Measurements from ENCODE around the gene ONECUT1. TPM values are rescaled to one million over a fixed set of nuclear protein-coding genes. Genes with fewer than 3 reads are reported as not detected.

ONECUT1 gene
- total and polyA plus RNA-seq, 9 donors: 0.28 TPM; not detected in 8

GRCh38 chr15:52808996-52809395 is 18.9 kb upstream of the ONECUT1 start:
- intact Hi-C loops (cut with DNase I): no loop called here
- no peak overlapping the region for H3K27ac ChIP-seq
- no peak overlapping the region for H3K4me3 ChIP-seq
- no peaks in the 10 kb centered on the region for H3K36me3 ChIP-seq
- no peaks in the 10 kb centered on the region for H3K27me3 ChIP-seq
- no peak for DNase-seq
- 63 to 69% (median 66%) methylated on average over 2 of the region's 2 CpGs for WGBS, 3 donors
- no peak for TF ChIP-seq EP300 (IDR thresholded peaks at IDR 0.05)
- TF ChIP-seq CTCF (IDR thresholded peaks at IDR 0.05): no peak
- TF ChIP-seq POLR2A (IDR thresholded peaks at IDR 0.05): no peak
- peaks cover 7% of the 10 kb centered on the region for H3K4me1 ChIP-seq (ENCODE audit: insufficient read depth)
- no peaks in the 10 kb centered on the region for H3K9me3 ChIP-seq

GRCh38 chr15:52808441-52808840 is 18.3 kb upstream of the ONECUT1 start:
- WGBS, 3 donors: 44 to 54% (median 52%) methylated on average over 1 of the region's 1 CpG
- intact Hi-C loops (cut with DNase I): no loop called here
- no peak overlapping the region for H3K27ac ChIP-seq
- TF ChIP-seq CTCF (IDR thresholded peaks at IDR 0.05) (no peak), EP300 (IDR thresholded peaks at IDR 0.05) (no peak), POLR2A (IDR thresholded peaks at IDR 0.05) (no peak)
- no peak for DNase-seq
- H3K36me3 ChIP-seq: no peaks in the 10 kb centered on the region
- no peaks in the 10 kb centered on the region for H3K27me3 ChIP-seq
- H3K4me3 ChIP-seq: no peak overlapping the region
- no peaks in the 10 kb centered on the region for H3K9me3 ChIP-seq
- peaks cover 7% of the 10 kb centered on the region for H3K4me1 ChIP-seq (ENCODE audit: insufficient read depth)

- H3K4me1 ChIP-seq (ENCODE audit: insufficient read depth): peaks cover 7% of the 10 kb centered on the region
- no peaks in the 10 kb centered on the region for H3K9me3 ChIP-seq
- intact Hi-C loops (cut with DNase I): no loop called here
- no peak overlapping the region for H3K27ac ChIP-seq
- no peak for DNase-seq
- no peak overlapping the region for H3K4me3 ChIP-seq
- H3K36me3 ChIP-seq: no peaks in the 10 kb centered on the region
- no peak for TF ChIP-seq POLR2A (IDR thresholded peaks at IDR 0.05)
- TF ChIP-seq EP300 (IDR thresholded peaks at IDR 0.05): no peak
- TF ChIP-seq CTCF (IDR thresholded peaks at IDR 0.05): no peak
- no peaks in the 10 kb centered on the region for H3K27me3 ChIP-seq
- WGBS, 3 donors: 30 to 39% (median 38%) methylated on average over 9 of the region's 9 CpGs
Measured at GRCh38 chr15:52806284-52806655, 16.1 kb upstream of the ONECUT1 start.

- H3K27me3 ChIP-seq: no peaks in the 10 kb centered on the region
- no peak overlapping the region for H3K27ac ChIP-seq
- no peaks in the 10 kb centered on the region for H3K9me3 ChIP-seq
- DNase-seq: no peak
- peak overlapping the region; percentile 25 for H3K4me3 ChIP-seq
- H3K36me3 ChIP-seq: no peaks in the 10 kb centered on the region
- intact Hi-C loops (cut with DNase I): no loop called here
- 7 to 8% (median 8%) methylated on average over 63 to 93 of the region's 93 CpGs for WGBS, 3 donors
- peaks cover 7% of the 10 kb centered on the region for H3K4me1 ChIP-seq (ENCODE audit: insufficient read depth)
- TF ChIP-seq EP300 (IDR thresholded peaks at IDR 0.05) (no peak), POLR2A (IDR thresholded peaks at IDR 0.05) (no peak), CTCF (IDR thresholded peaks at IDR 0.05) (no peak)
Measured at GRCh38 chr15:52805351-52806283, 15.5 kb upstream of the ONECUT1 start.

Data from ovary (tissue), 9 donors.